CD4-positive, alpha-beta T cell treated with Interleukin-10 for 1 hour (primary cell): ENCODE measurements around the gene CA5A.

Experiments used
- DNase-seq: peaks from one replicate; pipeline ENCODE4 v3.0.0-alpha.2; 2020

The CA5A gene

DNA sequence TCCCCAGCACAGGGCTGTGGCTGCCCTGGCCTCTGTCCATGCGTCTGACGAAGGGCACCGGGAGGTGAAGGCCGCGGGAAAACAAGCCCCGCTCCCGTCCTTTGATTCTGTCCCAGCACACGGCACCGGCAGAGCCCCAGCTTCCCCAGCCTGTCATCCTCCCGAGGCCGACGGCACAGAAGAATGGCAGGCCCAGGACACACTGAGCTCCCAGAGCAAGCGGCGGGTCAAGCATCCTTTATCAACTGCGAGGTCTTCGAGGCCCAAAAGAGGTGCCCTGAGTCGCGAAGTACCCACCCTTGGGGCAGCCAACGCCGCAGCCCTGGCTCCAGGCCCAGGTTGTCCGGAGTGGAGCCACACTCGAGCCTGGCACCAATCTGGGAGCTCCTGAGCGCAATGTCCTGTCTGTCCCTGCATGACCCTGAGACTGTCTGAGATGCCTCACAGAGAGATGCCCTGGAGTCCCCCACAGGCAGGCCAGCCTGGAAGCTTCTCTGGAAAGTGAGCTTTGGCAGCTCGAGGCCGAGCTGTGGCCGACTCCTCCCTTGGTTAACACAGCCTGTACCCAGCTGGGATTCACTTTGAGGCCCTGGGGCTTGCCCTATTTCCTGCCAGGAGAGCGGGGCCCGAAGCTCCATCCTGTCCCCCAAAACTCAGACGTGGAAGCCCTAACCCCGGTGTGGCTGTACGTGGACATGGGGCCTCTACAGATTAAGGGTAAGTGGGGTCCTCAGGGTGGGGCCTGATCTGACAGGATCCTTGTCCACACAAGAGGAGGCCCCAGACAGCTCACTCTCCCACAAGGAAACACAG is 90.3 kb downstream of the CA5A start:
- DNase-seq = no peak

DNA sequence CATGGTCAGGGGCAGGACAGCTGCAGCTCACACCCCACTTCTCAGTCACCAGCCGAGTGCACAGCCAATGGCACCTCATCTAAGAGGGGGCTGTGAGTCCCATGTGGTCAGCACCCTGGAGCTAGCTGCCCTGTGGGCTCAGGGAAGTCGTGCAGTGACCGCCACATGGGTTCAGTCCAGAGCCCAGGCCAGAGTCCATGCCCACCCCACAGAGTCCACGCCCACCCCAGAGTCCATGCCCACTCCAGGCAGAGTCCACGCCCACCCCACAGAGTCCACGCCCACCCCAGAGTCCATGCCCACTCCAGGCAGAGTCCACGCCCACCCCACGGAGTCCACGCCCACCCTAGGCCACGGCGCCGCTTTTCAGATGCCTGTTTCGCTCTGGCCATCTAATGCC is 91.1 kb downstream of the CA5A start:
- no peak for DNase-seq

DNA sequence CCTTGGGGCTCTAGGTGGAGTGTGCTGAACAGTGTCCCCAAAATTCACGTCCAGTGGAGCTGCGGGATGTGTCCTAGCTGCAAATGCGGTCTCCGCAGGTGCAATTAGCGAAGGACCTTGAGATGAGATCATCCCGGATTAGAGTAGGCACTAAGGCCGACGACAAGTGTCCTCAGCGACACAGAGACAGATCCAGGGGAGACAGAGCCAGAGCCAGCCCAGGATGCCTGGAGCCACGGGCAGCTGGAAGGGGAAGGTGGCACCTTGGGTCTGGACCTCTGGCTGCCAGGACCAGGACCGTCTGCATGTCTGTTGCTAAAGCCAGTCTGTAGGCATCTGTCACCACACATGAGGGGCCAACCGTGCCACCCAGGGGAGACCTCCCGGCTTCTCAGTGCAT is 91.5 kb downstream of the CA5A start:
- no peak for DNase-seq

DNA sequence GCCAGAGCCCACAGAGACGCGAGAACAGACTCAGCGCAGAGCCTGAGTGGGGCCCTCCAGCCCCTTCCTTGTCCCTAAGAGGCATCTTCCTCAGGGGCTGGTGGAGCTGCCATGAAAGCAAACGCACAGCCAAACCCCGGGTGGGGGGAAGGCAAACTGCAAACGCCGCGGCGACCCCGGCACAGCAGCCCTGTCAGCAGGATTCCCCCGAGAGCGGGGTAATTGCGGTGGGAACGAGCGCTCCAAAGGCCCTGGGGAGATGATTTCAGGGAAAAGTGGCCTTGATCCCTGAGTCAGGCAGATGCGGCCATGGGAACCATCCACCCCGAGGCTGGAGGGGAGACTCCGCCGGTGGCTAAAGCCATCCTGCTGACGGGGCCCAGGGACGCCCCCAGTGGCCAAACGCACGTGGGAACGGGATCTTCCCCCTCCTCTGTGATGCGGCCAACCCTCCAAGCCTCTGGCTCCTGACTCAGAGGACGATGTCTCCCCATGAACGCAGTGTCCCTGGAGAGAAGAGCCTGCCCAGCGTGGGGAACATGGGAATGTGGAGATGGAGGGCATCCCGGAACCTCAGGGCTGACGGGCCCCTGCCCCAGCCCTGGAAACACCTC is 92.1 kb downstream of the CA5A start:
- DNase-seq = no peak

DNA sequence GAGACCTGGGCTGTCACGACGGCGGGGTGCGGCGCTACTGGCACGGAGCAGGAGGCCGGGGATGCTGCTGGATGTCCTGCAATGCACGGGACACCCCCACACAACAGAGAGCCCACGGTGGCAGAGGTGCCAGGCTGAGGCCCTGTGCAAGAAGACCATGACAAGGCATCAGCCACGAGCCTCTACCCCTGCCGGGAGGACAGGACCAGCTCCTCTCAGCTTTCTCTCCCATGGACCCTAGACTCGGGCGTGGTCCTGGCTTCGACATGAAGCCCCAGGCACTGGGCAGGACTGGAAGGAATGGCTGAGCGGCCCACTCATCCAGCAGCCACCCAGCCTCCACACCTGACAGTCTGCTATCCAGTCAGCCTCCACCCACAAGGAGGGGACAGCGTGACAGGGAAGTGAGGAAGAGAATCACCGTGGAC is 92.6 kb downstream of the CA5A start:
- no peak for DNase-seq

DNA sequence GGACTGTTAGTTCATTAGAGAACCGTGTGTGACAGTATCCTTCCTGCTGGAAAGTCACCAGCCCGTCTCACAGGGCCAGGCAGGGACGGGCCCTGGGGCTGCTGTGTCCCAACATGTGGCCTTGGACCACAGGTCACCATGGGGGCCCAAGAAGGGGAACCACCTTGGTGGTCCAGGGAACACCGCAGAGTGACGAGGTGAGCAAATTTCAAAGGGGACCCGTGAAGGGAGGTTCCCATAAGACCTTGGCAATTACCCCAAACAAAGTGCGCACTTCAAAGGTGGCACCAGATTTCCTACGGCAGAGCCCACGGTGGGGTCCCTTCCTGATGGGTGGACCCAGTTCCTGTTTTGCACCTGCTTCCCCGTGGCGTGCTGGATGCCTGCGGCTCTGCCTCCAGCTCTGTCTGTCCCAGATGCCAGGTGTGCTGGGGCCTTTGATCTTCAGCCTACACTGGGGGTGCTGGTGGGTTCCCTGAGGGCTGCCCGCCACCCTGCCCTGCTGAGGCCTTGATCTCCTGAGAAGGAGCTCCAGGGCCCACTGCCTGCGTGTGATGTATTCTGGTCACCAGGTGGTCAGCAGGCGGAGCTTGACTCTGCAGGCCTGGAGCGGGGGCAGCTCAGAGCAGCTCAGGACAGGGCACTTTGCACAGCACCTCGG is 94.0 kb downstream of the CA5A start:
- no peak for DNase-seq

DNA sequence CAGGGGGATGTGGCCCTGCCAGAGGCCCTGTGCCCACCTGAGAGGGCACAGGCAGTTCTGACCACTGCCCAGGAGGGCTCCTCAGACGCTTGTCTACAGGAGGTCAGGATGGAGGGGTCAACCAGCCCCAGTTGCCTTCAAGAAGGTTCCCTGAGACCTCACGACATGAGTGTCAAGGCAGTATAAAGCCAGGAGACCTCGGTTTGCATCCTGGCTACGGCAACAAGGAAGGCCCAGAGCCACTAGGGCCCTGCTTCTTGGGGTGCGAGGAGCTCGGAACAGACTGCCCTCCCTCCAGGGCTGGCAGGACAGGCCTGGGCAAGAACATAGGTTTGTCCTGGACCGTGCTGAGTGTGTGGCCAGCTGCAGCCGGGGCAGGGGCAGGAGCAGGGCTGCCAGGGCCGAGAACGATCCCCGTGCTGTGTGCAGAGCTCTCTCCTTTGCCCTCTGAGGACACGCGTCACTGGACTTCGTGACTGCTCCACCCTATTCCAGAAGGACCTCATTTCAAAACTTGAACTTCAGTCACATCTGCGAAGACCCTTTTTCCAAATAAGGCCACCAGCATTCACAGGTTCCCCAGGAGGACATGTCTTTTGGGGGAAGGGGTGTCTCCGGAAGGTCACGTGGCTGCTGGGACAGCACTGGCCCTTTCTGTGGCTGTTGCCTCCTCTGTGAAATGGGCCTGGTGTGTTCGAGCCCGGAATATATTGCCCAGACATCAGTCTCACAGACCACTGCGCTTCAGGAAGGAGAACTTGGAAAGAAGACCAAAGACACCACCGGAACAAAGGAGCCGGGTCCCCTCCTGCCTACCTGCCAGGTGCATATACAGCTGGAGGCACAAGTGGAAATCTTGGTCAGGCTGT is 94.8 kb downstream of the CA5A start:
- DNase-seq = no peak

DNA sequence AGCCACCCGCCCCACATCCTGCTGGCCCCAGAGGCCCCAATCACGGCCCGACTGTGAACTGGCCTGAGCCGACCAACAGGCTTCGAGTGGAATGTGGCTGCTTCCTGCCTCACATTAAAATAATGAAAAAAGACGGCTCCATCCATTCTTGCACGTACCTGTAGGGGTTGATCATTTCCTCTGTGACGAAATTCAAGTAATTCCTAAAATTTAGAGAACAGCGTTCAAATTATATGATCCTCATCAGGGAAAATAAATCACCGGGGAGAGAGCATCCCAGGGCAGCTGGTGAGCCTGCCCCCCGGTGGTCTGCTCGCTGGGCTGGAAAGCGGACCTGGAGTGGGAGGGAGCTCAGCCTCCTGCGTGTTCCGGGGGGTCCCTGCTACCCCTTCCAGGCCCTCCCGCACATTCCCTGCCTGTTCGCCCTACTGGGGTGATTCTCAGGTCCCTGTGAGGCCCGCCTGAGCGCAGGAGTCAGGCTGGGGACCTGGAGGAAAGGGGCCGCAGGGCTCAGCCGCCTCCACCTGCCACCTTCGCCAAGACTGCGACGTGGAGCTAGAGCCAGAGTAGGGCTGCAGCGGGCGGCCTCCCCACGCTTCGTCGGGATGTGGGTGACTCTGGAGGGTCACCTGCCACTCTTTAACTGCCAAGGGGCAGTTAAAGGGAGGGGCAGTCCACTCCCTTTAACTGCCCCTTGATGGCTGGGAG is 95.9 kb downstream of the CA5A start:
- no peak for DNase-seq

DNA sequence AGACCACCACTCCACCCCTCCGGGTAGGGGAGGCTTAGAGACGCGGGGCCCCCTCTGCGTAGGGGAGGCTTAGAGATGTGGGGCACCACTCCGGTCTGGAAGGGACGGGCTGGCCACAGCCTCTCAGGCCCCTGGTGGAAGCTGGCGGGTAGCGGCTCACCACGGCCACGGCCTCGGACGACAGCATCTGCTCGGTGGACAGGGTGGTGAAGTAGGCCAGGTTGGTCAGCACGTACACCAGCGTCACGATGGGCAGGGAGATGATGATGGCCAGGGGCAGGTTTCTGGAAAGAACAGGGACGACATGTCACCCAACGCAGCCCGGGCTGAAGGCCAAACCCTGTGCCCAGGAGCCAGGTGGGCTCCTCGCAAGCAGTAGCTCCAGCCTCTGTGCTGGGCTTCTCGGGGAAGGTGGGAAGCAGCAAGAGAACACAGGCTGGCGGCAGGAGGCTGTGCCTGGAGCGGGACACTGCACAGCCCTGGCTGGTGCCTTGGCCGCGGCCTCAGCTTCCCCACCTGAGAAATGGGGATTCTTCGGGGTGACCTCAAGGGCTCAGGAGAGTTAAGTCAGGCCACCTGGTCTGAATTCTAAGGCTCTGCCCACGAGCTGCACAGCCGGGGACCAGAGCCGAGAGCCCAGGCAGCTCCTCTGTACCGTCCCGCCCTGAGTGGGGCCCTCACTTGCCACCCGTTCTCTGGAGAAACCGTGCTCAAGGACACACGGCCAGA is 96.6 kb downstream of the CA5A start:
- no peak for DNase-seq

DNA sequence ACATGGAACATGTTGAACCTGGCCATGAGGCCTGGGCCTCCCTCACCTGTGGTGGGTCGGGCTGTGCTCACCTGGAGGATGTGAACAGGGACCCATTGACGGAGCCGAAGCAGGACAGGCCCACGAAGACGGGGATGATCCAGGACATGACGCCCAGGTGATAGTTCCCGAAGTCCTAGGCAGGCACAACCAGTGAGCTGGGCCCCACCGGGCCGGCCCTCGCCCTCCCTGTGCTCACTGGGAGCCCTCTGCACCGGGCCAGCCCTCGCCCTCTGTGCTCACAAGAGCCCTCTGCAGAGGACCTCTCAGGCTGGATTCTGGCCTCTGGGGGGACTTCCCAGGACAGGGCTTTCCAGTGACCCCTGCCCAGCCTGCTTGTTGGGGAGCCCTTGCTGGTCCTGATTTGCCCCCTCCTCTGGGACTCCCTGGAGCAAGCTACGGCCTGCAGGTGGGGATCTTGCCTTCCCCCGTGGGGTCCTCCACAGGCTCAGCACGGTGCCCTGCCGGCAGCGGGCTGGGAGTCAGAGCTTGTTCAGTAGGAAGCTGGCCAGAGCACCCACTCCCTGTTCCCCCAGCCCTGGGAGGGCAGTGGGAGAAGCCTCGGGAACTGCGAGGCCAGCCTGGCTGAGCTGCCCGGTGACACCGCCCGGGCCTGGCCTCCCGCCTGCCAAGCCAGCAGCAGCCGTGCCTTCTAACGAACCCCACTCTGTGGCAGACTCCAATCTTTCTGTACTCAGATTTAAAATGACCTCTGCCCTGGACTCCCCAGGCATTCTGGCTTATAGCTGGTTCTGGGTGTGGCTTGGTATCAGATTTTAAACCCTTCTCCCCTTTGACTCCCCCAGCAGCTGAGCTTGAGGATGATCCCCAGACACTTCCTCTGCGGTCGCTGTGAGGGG is 97.4 kb downstream of the CA5A start:
- DNase-seq = no peak
